TTC549 (cell line): ENCODE measurements around the gene NFIL3.

Experiments
- FAIRE-seq: peaks from 2 replicates; lab custom pipeline; 2012; peaks lifted over from hg19 to GRCh38; lab: Jason Lieb, UNC

NFIL3 gene

GRCh38 chr9:91359734-91360470 is 63.7 kb downstream of the NFIL3 start:
- FAIRE-seq, result no peak

GRCh38 chr9:91359083-91359482 is 64.5 kb downstream of the NFIL3 start:
- FAIRE-seq, result no peak
